Sciatic nerve (tissue), 2 donors: Measurements from ENCODE around the gene ASB15. TPM values are rescaled to one million over a fixed set of nuclear protein-coding genes. Genes with fewer than 3 reads are reported as not detected.

Experiments used
- ATAC-seq: fragments of 200-7000 bp; cut with Tn5 transposase; one replicate; pipeline ENCODE4 v1.9.1; 2020; ENCODE audit warnings: mild to moderate bottlenecking, moderate library complexity
- DNase-seq: peaks from one replicate; pipeline ENCODE4 v3.0.0-alpha.2; 2020; ENCODE audit warnings: low spot score
- intact Hi-C: fragments of 100-400 bp; cut with DNase I; formaldehyde crosslinking; loops from one replicate; pipeline ENCODE4 v1.14.2; 2022
- total RNA-seq: library from RNA; stranded (reverse); fragmentation: NEBNext Ultra II Directional; extraction: Animal tissue kit (Norgen Biotek cat#: 25700); gene quantifications from one replicate; pipeline ENCODE4 v1.2.1, GENCODE V29; 2021
- donor health status: DM: no; HTN: no; CAD: no.
- donor health status: DM: no; HTN: no; CAD: no.

Gene ASB15
- total RNA-seq, 1 donor from 2014 or later = not detected

- no peak for ATAC-seq
- intact Hi-C loops = no loop called here
Measured at GRCh38 chr7:123583821-123584220, 17.8 kb upstream of the ASB15 start.

GRCh38 chr7:123588376-123588775 is 13.2 kb upstream of the ASB15 start:
- DNase-seq = no peak

More at GRCh38 chr7:123583821-123584220, 17.8 kb upstream of the ASB15 start:
- DNase-seq = no peak

GRCh38 chr7:123594813-123595241 is 6.8 kb upstream of the ASB15 start:
- intact Hi-C loops = no loop called here
- ATAC-seq (no peak), DNase-seq (no peak)

More at GRCh38 chr7:123588376-123588775, 13.2 kb upstream of the ASB15 start:
- ATAC-seq = no peak
- intact Hi-C loops = no loop called here

- ATAC-seq (peak; percentile 72), DNase-seq (no peak)
- intact Hi-C loops = no loop called here
Measured at GRCh38 chr7:123598657-123599056, 3.0 kb upstream of the ASB15 start.

GRCh38 chr7:123599766-123600165 is 1.9 kb upstream of the ASB15 start:
- ATAC-seq = no peak
- intact Hi-C loops = no loop called here

GRCh38 chr7:123600876-123601275 is 745 bp upstream of the ASB15 start:
- DNase-seq = no peak
- intact Hi-C loops = no loop called here
- no peak for ATAC-seq

More at GRCh38 chr7:123599766-123600165, 1.9 kb upstream of the ASB15 start:
- no peak for DNase-seq

GRCh38 chr7:123602648-123603047 is 1.0 kb downstream of the ASB15 start:
- no peak for ATAC-seq
- intact Hi-C loops = no loop called here
- no peak for DNase-seq

GRCh38 chr7:123604739-123605138 is 3.1 kb downstream of the ASB15 start:
- intact Hi-C loops = no loop called here
- DNase-seq (no peak), ATAC-seq (no peak)

GRCh38 chr7:123607423-123607975 is 5.9 kb downstream of the ASB15 start:
- intact Hi-C loops = no loop called here
- ATAC-seq = no peak
- DNase-seq = no peak

GRCh38 chr7:123608991-123609882 is 7.6 kb downstream of the ASB15 start:
- intact Hi-C loops = no loop called here
- DNase-seq (no peak), ATAC-seq (no peak)

GRCh38 chr7:123609883-123610239 is 8.2 kb downstream of the ASB15 start:
- DNase-seq (no peak), ATAC-seq (no peak)
- intact Hi-C loops = no loop called here

GRCh38 chr7:123612024-123612423 is 10.4 kb downstream of the ASB15 start:
- intact Hi-C loops = no loop called here
- DNase-seq (no peak), ATAC-seq (no peak)

- intact Hi-C loops = no loop called here
- ATAC-seq (no peak), DNase-seq (no peak)
Measured at GRCh38 chr7:123615344-123615743, 13.7 kb downstream of the ASB15 start.

- no peak for DNase-seq
- ATAC-seq = no peak
- intact Hi-C loops = no loop called here
Measured at GRCh38 chr7:123616223-123616622, 14.6 kb downstream of the ASB15 start.

GRCh38 chr7:123621707-123622106 is 20.1 kb downstream of the ASB15 start:
- ATAC-seq (no peak), DNase-seq (no peak)
- intact Hi-C loops = no loop called here

GRCh38 chr7:123622660-123623386 is 21.2 kb downstream of the ASB15 start:
- ATAC-seq (no peak), DNase-seq (no peak)
- intact Hi-C loops = no loop called here

GRCh38 chr7:123624527-123625183 is 23.0 kb downstream of the ASB15 start:
- DNase-seq (peak; percentile 60), ATAC-seq (no peak)
- intact Hi-C loops = no loop called here

- ATAC-seq = no peak
- intact Hi-C loops = no loop called here
Measured at GRCh38 chr7:123625254-123625653, 23.6 kb downstream of the ASB15 start.

GRCh38 chr7:123627851-123628250 is 26.2 kb downstream of the ASB15 start:
- ATAC-seq (no peak), DNase-seq (no peak)
- intact Hi-C loops = no loop called here

More at GRCh38 chr7:123625254-123625653, 23.6 kb downstream of the ASB15 start:
- DNase-seq = no peak
